NCI-H460 (cell line): ENCODE results near the gene CHRNA4. TPM values are rescaled to one million over a fixed set of nuclear protein-coding genes. Genes with fewer than 3 reads are reported as not detected.
"Not testable (repeated sequence)": the region's sequence is repeated elsewhere in the genome, so short reads cannot be mapped to it uniquely, and the experiment has no call there.

ENCODE experiments used
- DNase-seq: peaks from one replicate; pipeline ENCODE4 v3.0.0-alpha.2; 2016; ENCODE audit warnings: low read depth; ENCODE audit errors: extremely low read depth
- total RNA-seq: library from RNA; depleted of rRNA; stranded (reverse); fragments of >200 nt; shearing (Covaris generic); gene quantifications from 2 replicates; pipeline ENCODE4 v1.2.3, GENCODE V29; 2014

CHRNA4 gene
- total RNA-seq, 1 experiment from 2014 or later, result not detected

DNA sequence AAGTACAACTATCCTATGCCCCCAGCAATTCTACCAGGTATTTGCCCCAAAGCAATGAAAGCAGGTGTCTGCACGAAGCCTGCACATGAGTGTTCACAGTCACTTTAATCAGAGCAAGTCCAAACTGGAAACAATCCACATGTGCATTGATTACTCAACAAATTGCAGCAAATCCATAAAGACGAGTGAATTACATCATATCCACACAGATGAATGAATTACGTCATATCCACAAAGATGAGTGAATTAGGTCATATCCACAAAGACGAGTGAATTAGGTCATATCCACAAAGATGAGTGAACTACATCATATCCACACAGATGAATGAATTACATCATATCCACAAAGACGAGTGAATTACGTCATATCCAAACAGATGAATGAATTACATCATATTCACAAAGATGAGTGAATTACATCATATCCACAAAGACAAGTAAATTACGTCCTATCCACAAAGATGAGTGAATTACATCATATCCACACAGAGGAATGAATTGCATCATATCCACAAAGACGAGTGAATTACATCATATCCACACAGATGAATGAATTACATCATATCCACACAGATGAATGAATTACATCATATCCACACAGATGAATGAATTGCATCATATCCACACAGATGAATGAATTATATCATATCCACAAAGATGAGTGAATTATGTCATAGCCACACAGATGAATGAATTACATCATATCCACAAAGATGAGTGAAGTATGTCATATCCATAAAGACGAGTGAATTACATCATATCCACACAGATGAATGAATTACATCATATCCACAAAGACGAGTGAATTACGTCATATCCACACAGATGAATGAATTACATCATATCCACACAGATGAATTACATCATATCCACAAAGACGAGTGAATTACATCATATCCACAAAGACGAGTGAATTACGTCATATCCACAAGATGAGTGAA, 21.7 kb downstream of the CHRNA4 start:
- not testable (repeated sequence) for DNase-seq

GRCh38 chr20:63337786-63338420, 23.2 kb downstream of the CHRNA4 start:
- no peak for DNase-seq

DNA sequence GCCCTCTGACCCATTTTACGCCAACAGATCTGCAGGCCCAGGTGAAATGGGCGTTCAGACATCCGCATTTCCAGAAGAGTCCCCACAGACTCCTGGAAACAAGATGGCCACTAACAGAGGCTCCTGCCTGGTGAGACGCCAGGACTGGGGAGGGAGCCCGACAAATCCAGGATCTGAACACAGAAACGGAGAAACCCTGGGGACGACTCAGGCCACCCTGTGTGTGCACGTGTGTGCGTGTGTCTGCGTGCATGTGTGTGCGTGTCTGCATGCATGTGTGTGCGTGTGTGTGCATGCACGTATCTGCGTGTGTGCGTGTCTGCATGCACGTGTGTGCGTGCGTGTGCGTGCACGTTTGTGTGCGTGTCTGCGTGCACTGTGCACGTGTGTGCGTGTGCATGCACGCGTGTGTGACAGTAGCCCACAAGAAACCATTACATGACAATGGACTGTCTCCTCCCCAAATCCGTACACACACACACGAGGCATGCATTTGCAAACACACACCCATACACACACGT, 24.9 kb downstream of the CHRNA4 start:
- no peak for DNase-seq

DNA sequence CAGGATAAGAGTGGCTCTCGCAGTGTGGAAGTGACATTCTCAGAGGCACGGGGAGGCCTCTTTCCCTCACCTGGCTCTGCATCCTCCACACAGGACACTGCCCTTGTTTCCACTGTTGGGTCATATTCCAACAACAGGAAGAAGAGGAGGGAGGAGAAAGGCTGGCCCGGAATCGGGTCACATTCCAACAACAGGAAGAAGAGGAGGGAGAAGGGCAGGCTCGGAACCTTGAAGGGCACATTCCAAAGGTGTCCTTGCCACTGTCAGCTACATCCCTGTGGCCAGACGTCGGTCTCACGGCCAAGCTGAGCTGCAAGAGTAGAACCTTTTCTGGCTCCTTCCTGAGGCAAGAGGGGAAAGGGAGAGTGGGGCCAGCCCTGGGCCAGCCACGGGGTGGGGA, 25.4 kb downstream of the CHRNA4 start:
- DNase-seq, result no peak

DNA sequence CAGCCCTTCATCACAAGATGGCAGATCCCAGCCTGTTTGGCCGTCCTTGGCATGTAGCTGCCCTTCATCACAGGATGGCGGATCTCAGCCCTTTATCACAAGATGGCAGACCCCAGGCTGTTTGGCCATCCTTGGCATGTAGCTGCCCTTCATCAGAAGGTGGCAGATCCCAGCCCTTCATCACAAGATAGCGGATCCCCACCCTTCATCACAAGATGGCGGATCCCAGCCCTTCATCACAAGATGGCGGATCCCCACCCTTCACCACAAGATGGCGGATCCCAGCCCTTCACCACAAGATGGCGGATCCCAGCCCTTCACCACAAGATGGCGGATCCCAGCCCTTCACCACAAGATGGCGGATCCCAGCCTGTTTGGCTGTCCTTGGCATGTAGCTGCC, 26.1 kb downstream of the CHRNA4 start:
- not testable (repeated sequence) for DNase-seq

GRCh38 chr20:63334356-63334755, 26.8 kb downstream of the CHRNA4 start:
- DNase-seq, result no peak

DNA sequence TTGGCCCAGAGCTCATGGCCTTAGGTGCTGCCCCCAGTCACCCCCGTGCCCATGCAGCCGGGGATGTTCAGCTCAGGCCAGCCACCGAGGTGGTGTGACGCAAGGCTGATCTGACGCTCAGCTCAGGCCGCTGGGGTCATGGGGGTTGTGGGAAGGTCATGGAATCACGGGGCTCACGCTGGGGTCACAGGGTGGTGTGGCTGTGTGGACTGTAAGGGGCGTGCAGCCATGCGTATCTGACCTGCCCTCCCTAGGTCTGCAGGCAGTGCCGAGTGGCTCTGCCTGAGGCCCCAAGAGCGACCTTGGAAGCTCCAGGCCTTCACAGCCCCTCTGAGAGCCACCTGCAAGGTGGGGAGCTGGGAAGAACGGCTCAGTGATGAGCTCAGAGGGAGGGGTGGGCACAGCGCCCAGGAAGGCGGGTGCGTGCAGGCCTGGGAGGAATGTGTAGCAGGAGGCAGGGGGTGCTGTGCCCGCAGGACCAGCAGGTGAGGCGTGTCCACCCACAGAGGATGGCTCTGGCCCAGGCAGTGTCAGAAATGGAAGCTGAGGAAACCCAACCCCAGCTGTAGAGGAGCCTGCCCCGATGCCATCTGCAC, 27.8 kb downstream of the CHRNA4 start:
- no peak for DNase-seq

GRCh38 chr20:63332488-63333240, 28.5 kb downstream of the CHRNA4 start:
- no peak for DNase-seq

- no peak for DNase-seq
Observed at GRCh38 chr20:63331741-63332400, 29.3 kb downstream of the CHRNA4 start.

GRCh38 chr20:63330940-63331339, 30.2 kb downstream of the CHRNA4 start:
- no peak for DNase-seq

DNA sequence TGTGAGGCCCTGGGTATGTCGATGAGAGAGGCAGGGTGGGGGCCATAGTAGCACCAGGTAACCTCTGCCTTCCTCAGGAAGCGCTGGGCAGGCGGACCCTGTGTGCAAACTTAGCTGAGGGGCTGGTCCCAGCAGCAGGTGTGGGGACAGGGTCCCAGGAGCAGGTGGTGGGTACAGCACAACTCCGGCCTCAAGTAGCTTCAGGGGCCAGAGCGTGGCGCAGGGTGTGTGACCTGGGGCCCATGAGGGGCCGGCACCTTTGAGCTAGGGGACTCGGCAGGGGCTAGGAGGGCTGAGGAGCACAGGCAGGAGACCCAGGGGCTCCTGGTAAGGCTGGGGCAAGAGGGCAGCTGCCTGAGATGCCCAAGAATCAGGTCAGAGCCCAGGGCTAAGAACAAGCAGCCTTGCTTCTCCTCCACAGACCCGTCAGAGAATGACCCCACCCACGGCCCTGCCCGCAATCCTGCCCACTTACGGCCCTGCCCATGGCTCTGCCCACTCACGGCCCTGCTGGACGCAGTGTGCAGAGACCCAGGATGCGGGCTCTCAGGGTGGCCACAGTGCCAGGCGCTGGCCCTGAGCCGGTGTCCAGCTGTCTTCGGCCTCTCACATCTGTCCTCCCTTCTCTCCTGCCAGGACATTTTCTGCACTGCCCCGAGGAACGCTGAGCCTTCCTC, 30.9 kb downstream of the CHRNA4 start:
- DNase-seq, result no peak

DNA sequence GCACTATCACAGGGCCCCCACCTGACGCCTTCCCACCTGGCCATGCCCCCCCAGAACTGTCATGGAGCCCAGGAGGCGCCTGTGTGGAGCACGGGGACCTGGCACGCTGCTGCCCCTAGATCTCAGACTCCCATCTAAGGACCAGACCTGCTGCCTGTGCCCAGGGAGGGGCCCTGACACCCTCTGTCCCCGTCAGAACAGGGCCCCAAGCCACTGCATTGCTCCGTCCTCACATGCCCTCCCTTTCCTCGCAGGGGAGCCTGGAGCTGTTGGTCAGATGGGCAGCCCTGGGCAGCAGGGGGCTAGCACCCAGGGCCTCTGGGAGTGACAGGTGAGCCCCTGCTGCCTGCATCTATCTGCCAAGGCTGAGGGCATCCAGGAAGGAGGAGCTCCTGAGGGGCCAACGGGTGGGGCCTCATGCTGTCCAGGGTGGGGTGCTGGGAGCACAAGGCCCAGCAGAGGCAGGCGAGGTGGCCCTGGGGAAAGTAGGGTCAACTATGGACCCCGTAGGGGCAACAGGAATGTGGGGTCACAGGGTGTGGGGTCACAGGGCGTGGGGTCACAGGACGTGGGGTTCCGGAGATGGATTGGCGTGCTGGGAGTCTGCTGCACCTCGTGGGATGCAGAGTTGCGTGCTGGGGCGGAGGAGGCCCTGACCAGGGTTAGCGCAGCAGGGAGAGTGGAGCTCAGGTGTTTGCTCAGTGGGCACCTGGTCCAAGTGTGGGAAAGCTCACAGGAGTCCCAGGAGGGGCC, 31.6 kb downstream of the CHRNA4 start:
- DNase-seq, result no peak

DNA sequence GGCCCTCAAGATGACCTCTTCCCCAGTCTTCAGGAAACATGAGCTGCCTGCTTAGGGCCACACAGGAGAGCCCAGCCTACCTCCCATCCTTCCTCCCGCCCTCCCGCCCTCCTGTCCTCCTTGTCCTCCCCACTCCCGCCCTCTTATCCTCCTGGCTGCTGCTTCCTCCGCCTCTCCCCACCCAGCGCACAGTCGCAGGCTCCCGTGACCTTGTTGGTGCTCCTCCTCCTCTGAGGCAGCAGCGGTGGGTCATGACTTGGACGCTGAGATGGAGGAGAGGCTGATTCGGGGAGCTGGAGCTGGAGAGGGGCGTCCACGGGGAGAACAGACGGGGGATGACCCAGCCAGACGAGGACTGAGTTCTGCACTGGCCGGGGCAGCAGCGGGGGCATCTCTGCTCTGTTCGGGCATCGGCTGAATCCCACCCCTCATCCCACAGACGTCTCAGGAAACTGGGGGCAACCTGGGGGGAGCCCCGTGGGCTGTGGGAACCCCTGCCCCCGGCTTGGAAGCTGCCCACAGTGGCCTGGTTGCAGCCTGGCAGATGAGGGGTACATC, 32.4 kb downstream of the CHRNA4 start:
- DNase-seq, result no peak

GRCh38 chr20:63328026-63328700, 33.0 kb downstream of the CHRNA4 start:
- no peak for DNase-seq

GRCh38 chr20:63327231-63327745, 33.9 kb downstream of the CHRNA4 start:
- DNase-seq, result no peak

GRCh38 chr20:63326314-63327230, 34.6 kb downstream of the CHRNA4 start:
- no peak for DNase-seq
